ENCODE results near the gene OCA2. TPM values are rescaled to one million over a fixed set of nuclear protein-coding genes. Genes with fewer than 3 reads are reported as not detected.

OCA2 gene
- total RNA-seq, 2 donors from 2014 or later, result 0.14 TPM; not detected in 1

- Mint-ChIP-seq H3K4me1 (ENCODE audit: low read depth) (no peaks in the 10 kb centered on the region), H3K9me3 (peaks cover 9 to 16% of the 10 kb centered on the region in 2 donors), H3K27me3 (ENCODE audit: low read depth) (no peaks in the 10 kb centered on the region), H3K27ac (no peak overlapping the region), H3K36me3 (ENCODE audit: insufficient read depth in 2 of 2) (peaks cover 3 to 8% of the 10 kb centered on the region in 2 donors), H3K4me3 (no peak overlapping the region)
- DNase-seq (no peak), ATAC-seq (replicated peaks in 1 of 2) (no peak)
These were observed 163.8 kb downstream of the OCA2 start for GRCh38 chr15:27935328-27935727.

DNA sequence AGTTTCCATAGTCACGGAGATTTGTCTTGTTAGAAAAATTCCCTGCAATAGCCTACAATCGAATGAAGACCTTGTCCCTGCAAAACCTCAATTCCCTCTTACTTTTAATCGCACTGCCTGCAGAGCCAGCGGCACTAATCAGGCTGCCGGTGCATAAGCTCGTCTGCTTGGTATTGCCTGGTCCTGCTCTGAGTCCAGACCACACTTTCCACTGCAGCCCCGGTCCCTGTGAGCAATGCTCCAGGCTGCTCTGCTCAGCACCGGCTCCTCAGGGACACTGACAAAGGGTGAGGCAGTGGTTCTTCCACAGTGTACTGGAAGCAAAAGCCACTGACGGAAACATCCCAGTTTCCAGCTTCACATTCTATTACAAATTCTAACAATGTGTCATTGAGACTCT is 164.3 kb downstream of the OCA2 start:
- no peak for ATAC-seq (replicated peaks in 1 of 2)
- peaks cover 3 to 8% of the 10 kb centered on the region in 2 donors for H3K36me3 Mint-ChIP-seq (ENCODE audit: insufficient read depth in 2 of 2)
- no peak overlapping the region for H3K4me3 Mint-ChIP-seq
- H3K9me3 Mint-ChIP-seq, result peaks cover 9 to 16% of the 10 kb centered on the region in 2 donors
- H3K27ac Mint-ChIP-seq, result no peak overlapping the region
- H3K4me1 Mint-ChIP-seq (ENCODE audit: low read depth), result no peaks in the 10 kb centered on the region
- DNase-seq, result no peak
- H3K27me3 Mint-ChIP-seq (ENCODE audit: low read depth), result no peaks in the 10 kb centered on the region

DNA sequence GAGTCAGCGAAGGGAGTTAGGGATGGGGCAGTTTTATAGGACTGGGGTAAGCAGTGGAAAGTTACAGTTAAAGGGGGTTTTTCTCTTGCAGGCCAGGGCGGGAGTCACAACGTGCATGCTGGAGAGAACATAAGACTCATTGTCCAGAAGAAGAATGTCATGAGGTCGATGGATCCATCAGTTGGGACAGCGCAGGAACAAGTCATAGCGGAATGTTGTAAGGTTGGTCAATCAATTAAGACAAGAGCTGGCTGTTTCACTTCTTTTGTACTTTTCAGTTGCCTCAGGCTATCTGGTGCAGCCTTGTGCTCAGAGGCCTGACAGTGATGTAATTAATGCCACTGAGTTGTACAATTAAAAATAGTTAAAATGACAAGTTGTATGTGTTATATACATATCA is 165.6 kb downstream of the OCA2 start:
- Mint-ChIP-seq H3K4me1 (ENCODE audit: low read depth) (no peaks in the 10 kb centered on the region), H3K4me3 (no peak overlapping the region), H3K36me3 (ENCODE audit: insufficient read depth in 2 of 2) (peaks cover 3 to 8% of the 10 kb centered on the region in 2 donors), H3K27ac (no peak overlapping the region), H3K9me3 (peaks cover 9 to 16% of the 10 kb centered on the region in 2 donors), H3K27me3 (ENCODE audit: low read depth) (no peaks in the 10 kb centered on the region)
- no peak for DNase-seq
- ATAC-seq (replicated peaks in 1 of 2), result no peak

GRCh38 chr15:27932600-27932999 is 166.5 kb downstream of the OCA2 start:
- Mint-ChIP-seq H3K4me1 (ENCODE audit: low read depth) (no peaks in the 10 kb centered on the region), H3K9me3 (peaks cover 9 to 16% of the 10 kb centered on the region in 2 donors), H3K27ac (no peak overlapping the region), H3K4me3 (no peak overlapping the region), H3K36me3 (ENCODE audit: insufficient read depth in 2 of 2) (peaks cover 3 to 8% of the 10 kb centered on the region in 2 donors), H3K27me3 (ENCODE audit: low read depth) (no peaks in the 10 kb centered on the region)
- ATAC-seq (replicated peaks in 1 of 2) (no peak), DNase-seq (no peak)

- Mint-ChIP-seq H3K27me3 (ENCODE audit: low read depth) (no peaks in the 10 kb centered on the region), H3K4me3 (no peak overlapping the region), H3K27ac (no peak overlapping the region), H3K4me1 (ENCODE audit: low read depth) (no peaks in the 10 kb centered on the region), H3K9me3 (peaks cover 9 to 14% of the 10 kb centered on the region in 2 donors), H3K36me3 (ENCODE audit: insufficient read depth in 2 of 2) (peaks cover 3 to 6% of the 10 kb centered on the region in 2 donors)
- DNase-seq (no peak), ATAC-seq (replicated peaks in 1 of 2) (no peak)
These were observed 170.7 kb downstream of the OCA2 start for GRCh38 chr15:27928386-27928785.

DNA sequence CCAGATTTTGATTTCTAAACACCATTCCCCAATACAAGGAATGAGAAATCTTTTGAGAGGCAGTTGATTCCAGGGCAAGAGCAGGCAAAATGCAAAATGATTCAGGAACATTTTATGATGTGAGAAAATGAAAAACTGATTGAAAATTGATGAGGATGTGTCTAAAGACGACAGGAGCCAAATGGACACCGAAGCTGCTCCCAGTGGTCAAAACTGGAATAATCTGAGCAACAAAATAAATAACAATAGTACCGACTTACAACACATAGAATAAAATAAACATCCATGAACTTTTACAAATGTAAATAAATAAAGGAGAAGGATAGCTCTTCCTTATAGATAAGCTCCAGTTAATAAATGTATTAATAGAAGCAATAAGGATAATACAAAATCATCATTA is 186.8 kb downstream of the OCA2 start:
- no peak for ATAC-seq (replicated peaks in 1 of 2)
- H3K27me3 Mint-ChIP-seq (ENCODE audit: low read depth), result no peaks in the 10 kb centered on the region
- H3K9me3 Mint-ChIP-seq, result peaks cover 0 to 6% of the 10 kb centered on the region in 2 donors
- no peaks in the 10 kb centered on the region for H3K36me3 Mint-ChIP-seq (ENCODE audit: insufficient read depth in 2 of 2)
- H3K27ac Mint-ChIP-seq, result no peak overlapping the region
- no peak overlapping the region for H3K4me3 Mint-ChIP-seq
- no peak for DNase-seq
- no peaks in the 10 kb centered on the region for H3K4me1 Mint-ChIP-seq (ENCODE audit: low read depth)

GRCh38 chr15:27906802-27907201 is 192.3 kb downstream of the OCA2 start:
- DNase-seq (no peak), ATAC-seq (replicated peaks in 1 of 2) (no peak)
- Mint-ChIP-seq H3K4me3 (no peak overlapping the region), H3K36me3 (ENCODE audit: insufficient read depth in 2 of 2) (no peaks in the 10 kb centered on the region), H3K4me1 (ENCODE audit: low read depth) (no peaks in the 10 kb centered on the region), H3K27ac (no peak overlapping the region), H3K27me3 (ENCODE audit: low read depth) (no peaks in the 10 kb centered on the region), H3K9me3 (peaks cover 0 to 4% of the 10 kb centered on the region in 2 donors)

DNA sequence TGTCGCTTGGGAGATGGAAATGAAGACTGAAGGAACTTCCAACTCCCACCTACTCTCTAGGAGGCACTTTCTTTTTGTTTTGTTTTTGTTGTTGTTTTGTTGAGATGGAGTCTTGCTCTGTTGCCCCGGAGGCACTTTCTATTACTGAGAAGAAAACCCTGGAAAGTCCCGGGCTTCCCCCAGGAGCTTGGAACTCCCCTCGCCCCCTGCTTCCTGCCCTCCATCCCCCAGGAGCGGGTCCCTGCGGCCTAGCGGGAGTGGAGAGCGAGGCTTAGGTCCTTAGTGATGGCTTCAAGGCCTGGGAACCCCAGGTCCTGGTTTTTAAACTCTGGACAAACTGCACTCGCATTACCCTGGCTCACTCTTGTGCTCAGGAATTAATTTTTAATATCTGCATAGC is 195.7 kb downstream of the OCA2 start:
- Mint-ChIP-seq H3K27me3 (ENCODE audit: low read depth) (no peaks in the 10 kb centered on the region), H3K4me1 (ENCODE audit: low read depth) (no peaks in the 10 kb centered on the region), H3K9me3 (peaks cover 0 to 4% of the 10 kb centered on the region in 2 donors), H3K27ac (no peak overlapping the region), H3K4me3 (no peak overlapping the region), H3K36me3 (ENCODE audit: insufficient read depth in 2 of 2) (no peaks in the 10 kb centered on the region)
- DNase-seq (no peak), ATAC-seq (replicated peaks in 1 of 2) (no peak)

GRCh38 chr15:27902680-27903385 is 196.3 kb downstream of the OCA2 start:
- Mint-ChIP-seq H3K4me3 (no peak overlapping the region), H3K4me1 (ENCODE audit: low read depth) (no peaks in the 10 kb centered on the region), H3K27ac (no peak overlapping the region), H3K36me3 (ENCODE audit: insufficient read depth in 2 of 2) (no peaks in the 10 kb centered on the region), H3K27me3 (ENCODE audit: low read depth) (no peaks in the 10 kb centered on the region), H3K9me3 (peaks cover 0 to 5% of the 10 kb centered on the region in 2 donors)
- DNase-seq (no peak), ATAC-seq (replicated peaks in 1 of 2) (no peak)

DNA sequence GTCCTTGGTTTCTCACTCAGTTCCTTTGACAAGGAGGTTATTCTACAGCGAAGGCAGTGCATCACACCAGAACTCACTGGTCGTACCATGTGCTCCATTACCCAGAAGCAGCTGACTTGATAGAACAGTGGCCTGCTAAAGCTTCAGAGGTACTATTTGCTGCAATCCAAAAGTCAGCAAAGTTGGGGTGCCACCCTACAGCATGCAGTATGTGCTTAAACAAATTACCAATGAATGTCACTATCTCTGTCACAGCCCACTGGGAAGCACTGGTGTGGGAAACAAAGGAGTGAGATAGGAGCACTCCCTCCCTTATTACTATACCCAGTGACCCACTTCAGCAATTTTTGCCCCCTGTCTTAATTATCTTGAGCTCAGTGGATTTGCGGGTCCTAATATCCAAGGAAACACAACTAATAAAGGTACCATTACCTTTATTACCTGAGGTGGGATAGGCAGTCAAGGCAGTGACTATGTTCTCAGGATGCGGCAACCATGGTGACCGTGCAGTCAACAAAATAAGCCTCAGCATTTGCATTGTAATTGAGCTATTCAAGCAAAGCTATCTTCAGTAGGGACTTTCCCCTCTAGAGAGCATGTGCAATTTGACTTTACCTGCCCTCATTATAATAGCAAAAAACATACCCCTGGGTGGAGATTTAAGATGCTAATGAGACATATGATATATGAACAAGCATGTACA is 199.4 kb downstream of the OCA2 start:
- Mint-ChIP-seq H3K27ac (no peak overlapping the region), H3K4me3 (no peak overlapping the region), H3K36me3 (ENCODE audit: insufficient read depth in 2 of 2) (peaks cover 0 to 3% of the 10 kb centered on the region in 2 donors), H3K9me3 (peaks cover under 1 to 5% of the 10 kb centered on the region in 2 donors), H3K4me1 (ENCODE audit: low read depth) (no peaks in the 10 kb centered on the region), H3K27me3 (ENCODE audit: low read depth) (no peaks in the 10 kb centered on the region)
- ATAC-seq (replicated peaks in 1 of 2) (no peak), DNase-seq (no peak)

GRCh38 chr15:27897481-27897880 is 201.6 kb downstream of the OCA2 start:
- H3K4me1 Mint-ChIP-seq (ENCODE audit: low read depth), result no peaks in the 10 kb centered on the region
- peaks cover 1 to 4% of the 10 kb centered on the region in 2 donors for H3K36me3 Mint-ChIP-seq (ENCODE audit: insufficient read depth in 2 of 2)
- H3K27ac Mint-ChIP-seq, result no peak overlapping the region
- peaks cover 5 to 8% of the 10 kb centered on the region in 2 donors for H3K9me3 Mint-ChIP-seq
- ATAC-seq (replicated peaks in 1 of 2) (no peak), DNase-seq (no peak)
- H3K4me3 Mint-ChIP-seq, result no peak overlapping the region
- no peaks in the 10 kb centered on the region for H3K27me3 Mint-ChIP-seq (ENCODE audit: low read depth)

DNA sequence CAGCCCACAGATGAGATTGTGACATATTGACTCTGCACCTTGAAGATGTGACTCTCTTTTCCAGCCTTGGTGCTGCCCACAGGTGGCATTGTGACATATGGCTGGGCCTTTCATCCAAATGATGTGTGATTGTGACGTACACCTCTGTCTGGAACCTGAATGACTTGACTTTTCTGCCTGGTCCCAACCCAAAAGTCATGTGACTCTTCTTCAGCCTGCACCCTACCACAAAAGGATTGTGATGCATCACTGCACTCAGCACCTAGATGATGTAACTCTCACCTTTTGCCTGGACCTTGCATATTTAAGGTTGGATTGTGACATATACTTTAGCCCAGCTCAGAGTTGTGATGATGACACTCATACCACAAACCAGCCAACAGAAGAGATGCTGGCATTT is 204.5 kb downstream of the OCA2 start:
- Mint-ChIP-seq H3K27me3 (ENCODE audit: low read depth) (no peaks in the 10 kb centered on the region), H3K9me3 (peaks cover 11 to 13% of the 10 kb centered on the region in 2 donors), H3K36me3 (ENCODE audit: insufficient read depth in 2 of 2) (peaks cover 5% of the 10 kb centered on the region in 2 donors), H3K27ac (no peak overlapping the region), H3K4me1 (ENCODE audit: low read depth) (no peaks in the 10 kb centered on the region), H3K4me3 (no peak overlapping the region)
- ATAC-seq (replicated peaks in 1 of 2), result no peak
- DNase-seq, result no peak

DNA sequence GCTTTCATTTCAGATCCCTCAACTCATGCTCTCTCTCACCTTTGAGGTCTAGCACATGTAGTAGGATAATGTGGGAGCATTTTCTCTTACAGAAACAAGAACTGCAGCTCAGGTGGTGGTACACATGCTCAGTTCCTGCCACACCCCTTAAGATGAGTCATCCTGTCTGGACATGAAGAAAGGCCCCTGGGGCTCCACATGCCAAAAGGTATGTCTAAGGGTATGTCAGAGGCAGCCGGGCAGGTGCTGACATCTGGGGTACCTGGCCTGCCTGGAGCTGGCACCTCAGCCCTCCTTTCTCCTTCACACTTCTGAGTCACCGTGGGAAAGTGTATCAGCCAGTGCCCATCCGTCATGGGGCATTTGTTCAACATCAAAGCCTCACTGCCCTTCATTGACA is 209.9 kb downstream of the OCA2 start:
- ATAC-seq (replicated peaks in 1 of 2) (no peak), DNase-seq (no peak)
- peaks cover 14 to 19% of the 10 kb centered on the region in 2 donors for H3K9me3 Mint-ChIP-seq
- H3K4me1 Mint-ChIP-seq (ENCODE audit: low read depth), result no peaks in the 10 kb centered on the region
- no peak overlapping the region for H3K4me3 Mint-ChIP-seq
- H3K27me3 Mint-ChIP-seq (ENCODE audit: low read depth), result no peaks in the 10 kb centered on the region
- peaks cover 5 to 6% of the 10 kb centered on the region in 2 donors for H3K36me3 Mint-ChIP-seq (ENCODE audit: insufficient read depth in 2 of 2)
- no peak overlapping the region for H3K27ac Mint-ChIP-seq
